H1 (cell line): Measurements from ENCODE around the gene NOL12. TPM values are rescaled to one million over a fixed set of nuclear protein-coding genes. Genes with fewer than 3 reads are reported as not detected.

ENCODE experiments used
- CTCF ChIA-PET: fragments of 300-600 bp; sonication (Branson Sonifier 250); formaldehyde crosslinking; loops from one replicate; lab custom pipeline; 2021; ENCODE audit not compliant: partially characterized antibody; lab: Charles Lee
- POLR2A ChIA-PET: fragments of 300-600 bp; sonication (Branson Sonifier 250); formaldehyde crosslinking; loops from one replicate; lab custom pipeline; 2021; ENCODE audit warnings: inconsistent platforms; ENCODE audit not compliant: partially characterized antibody; lab: Charles Lee
- DNase-seq, 2 experiments: peaks; one replicate each; pipeline versions ENCODE4 v3.0.0 to v3.0.0-alpha.2; 2010 to 2022; ENCODE audit warnings: low spot score in 2 of 2, low read depth in 1 of 2, mixed read lengths in 1 of 2
- FAIRE-seq: peaks from 2 replicates; lab custom pipeline; 2011; peaks lifted over from hg19 to GRCh38; lab: Jason Lieb, UNC
- H2AFZ ChIP-seq: 2 replicates; pipeline ENCODE4 v1.8.1; 2012; ENCODE audit warnings: low read length, inconsistent platforms
- H2AK5ac ChIP-seq: 2 replicates; pipeline ENCODE4 v1.6.1; 2013; ENCODE audit warnings: low read depth, low read length
- H2BK120ac ChIP-seq: replicated peaks from 2 replicates; pipeline ENCODE3; 2013; ENCODE audit warnings: low read depth, low read length, inconsistent platforms
- H2BK12ac ChIP-seq: 2 replicates; pipeline ENCODE4 v1.6.1; 2013; ENCODE audit warnings: low read depth, low read length
- H2BK15ac ChIP-seq: 2 replicates; pipeline ENCODE4 v1.6.1; 2013; ENCODE audit warnings: low read length
- H2BK20ac ChIP-seq: 2 replicates; pipeline ENCODE4 v1.6.1; 2013; ENCODE audit warnings: low read length
- H2BK5ac ChIP-seq: 2 replicates; pipeline ENCODE4 v1.6.1; 2013; ENCODE audit warnings: low read depth, low read length
- H3K14ac ChIP-seq: 2 replicates; pipeline ENCODE4 v1.6.1; 2013; ENCODE audit warnings: inconsistent platforms; ENCODE audit not compliant: insufficient read length
- H3K18ac ChIP-seq: 2 replicates; pipeline ENCODE4 v1.6.1; 2013; ENCODE audit warnings: low read length; ENCODE audit errors: extremely low read depth
- H3K23ac ChIP-seq: 2 replicates; pipeline ENCODE4 v1.6.1; 2013; ENCODE audit warnings: inconsistent platforms; ENCODE audit not compliant: insufficient read length
- H3K23me2 ChIP-seq: 2 replicates; pipeline ENCODE4 v1.6.1; 2013; ENCODE audit warnings: low read depth, low read length
- H3K27ac ChIP-seq: 2 replicates; pipeline ENCODE4 v1.6.1; 2011; ENCODE audit warnings: low read depth, low read length, inconsistent platforms
- H3K27me3 ChIP-seq, 4 experiments: replicated peaks in 1 of 4; 1 replicate in 1 of 4; 2 replicates in 3 of 4; pipeline versions ENCODE4 v1.6.1 to v1.8.1; 2011 to 2013; ENCODE audit warnings: low read length in 3 of 4, mild to moderate bottlenecking in 3 of 4, inconsistent platforms in 2 of 4, mixed read lengths in 2 of 4, moderate library complexity in 1 of 4; ENCODE audit not compliant: control insufficient read depth in 3 of 4, insufficient read depth in 3 of 4; ENCODE audit errors: extremely low read depth in 1 of 4
- H3K36me3 ChIP-seq, 4 experiments: 2 replicates each; pipeline versions ENCODE4 v1.6.1 to v1.8.1; 2011 to 2013; ENCODE audit warnings: mild to moderate bottlenecking in 4 of 4, low read length in 3 of 4, moderate library complexity in 2 of 4, control low read depth in 1 of 4, inconsistent platforms in 1 of 4; ENCODE audit not compliant: insufficient read depth in 4 of 4, control insufficient read depth in 2 of 4
- H3K4ac ChIP-seq: replicated peaks from 2 replicates; pipeline ENCODE3; 2013; ENCODE audit warnings: low read length, low read depth, mixed read lengths, inconsistent platforms; ENCODE audit not compliant: insufficient read length
- H3K4me1 ChIP-seq, 4 experiments: replicated peaks in 1 of 4; 1 replicate in 1 of 4; 2 replicates in 3 of 4; pipeline versions ENCODE4 v1.6.1 to v1.8.1; 2011 to 2013; ENCODE audit warnings: low read length in 3 of 4, inconsistent platforms in 2 of 4, mixed read lengths in 1 of 4; ENCODE audit not compliant: insufficient read depth in 4 of 4, control insufficient read depth in 3 of 4
- H3K4me2 ChIP-seq, 2 experiments: 2 replicates each; pipeline versions ENCODE4 v1.6.1 to v1.8.1; 2011 to 2013; ENCODE audit warnings: low read depth in 2 of 2, low read length in 2 of 2, control low read depth in 1 of 2, inconsistent platforms in 1 of 2, mild to moderate bottlenecking in 1 of 2; ENCODE audit not compliant: insufficient read depth in 1 of 2
- H3K4me3 ChIP-seq, 4 experiments: fragments of 200-600, 300-600 bp in 1 of 4; sonication (generic), shearing (Covaris generic), sonication (Bioruptor Twin) in 1 of 4; 2 replicates each; pipeline versions ENCODE4 v1.5.1 to v1.8.1; 2011 to 2016; ENCODE audit warnings: low read length in 4 of 4, low read depth in 3 of 4, control low read depth in 2 of 4, inconsistent platforms in 2 of 4, mild to moderate bottlenecking in 2 of 4, mixed read lengths in 1 of 4, moderate library complexity in 1 of 4; ENCODE audit not compliant: insufficient read depth in 2 of 4; ENCODE audit errors: extremely low read depth in 1 of 4
- H3K56ac ChIP-seq: replicated peaks from 2 replicates; pipeline ENCODE3; 2013; ENCODE audit warnings: low read depth, mild to moderate bottlenecking, mixed read lengths, low read length, inconsistent platforms; ENCODE audit not compliant: insufficient read length
- H3K79me1 ChIP-seq: 2 replicates; pipeline ENCODE4 v1.6.1; 2013; ENCODE audit warnings: low read depth, low read length, control low read depth
- H3K79me2 ChIP-seq, 2 experiments: 2 replicates each; pipeline versions ENCODE4 v1.6.1 to v1.8.1; 2012 to 2013; ENCODE audit warnings: low read length in 2 of 2, mild to moderate bottlenecking in 2 of 2, inconsistent platforms in 1 of 2; ENCODE audit not compliant: insufficient read depth in 2 of 2, control insufficient read depth in 1 of 2
- H3K9ac ChIP-seq, 4 experiments: replicated peaks in 1 of 4; 1 replicate in 1 of 4; 2 replicates in 3 of 4; pipeline versions ENCODE4 v1.6.1 to v1.8.1; 2011 to 2013; ENCODE audit warnings: low read depth in 3 of 4, low read length in 3 of 4, control low read depth in 2 of 4, mild to moderate bottlenecking in 2 of 4, moderate library complexity in 2 of 4, inconsistent platforms in 1 of 4; ENCODE audit errors: extremely low read depth in 1 of 4
- H3K9me3 ChIP-seq, 2 experiments: 2 replicates each; pipeline versions ENCODE4 v1.6.1 to v1.8.1; 2012 to 2013; ENCODE audit warnings: mild to moderate bottlenecking in 2 of 2, moderate library complexity in 2 of 2, control low read depth in 1 of 2, inconsistent platforms in 1 of 2, low read depth in 1 of 2, low read length in 1 of 2, mixed read lengths in 1 of 2; ENCODE audit not compliant: insufficient read depth in 2 of 2
- H4K20me1 ChIP-seq, 2 experiments: replicated peaks in 1 of 2; 2 replicates each; pipeline versions ENCODE3 to v1.8.1; 2011 to 2013; ENCODE audit warnings: inconsistent platforms in 2 of 2, low read length in 2 of 2, mild to moderate bottlenecking in 1 of 2; ENCODE audit not compliant: insufficient read depth in 2 of 2, control insufficient read depth in 1 of 2
- H4K5ac ChIP-seq: 2 replicates; pipeline ENCODE4 v1.6.1; 2013; ENCODE audit warnings: low read length, low read depth, mixed read lengths, inconsistent platforms; ENCODE audit not compliant: insufficient read length
- H4K8ac ChIP-seq: 2 replicates; pipeline ENCODE4 v1.8.0; 2013; ENCODE audit warnings: mild to moderate bottlenecking, moderate library complexity, low read length, inconsistent platforms; ENCODE audit not compliant: insufficient read depth; ENCODE audit errors: extremely low read depth
- H4K91ac ChIP-seq: replicated peaks from 2 replicates; pipeline ENCODE3; 2013; ENCODE audit warnings: low read length, mixed read lengths, inconsistent platforms; ENCODE audit not compliant: insufficient read length
- SUZ12 ChIP-seq: fragments of 200-600 bp; sonication (generic); IDR thresholded peaks from 2 replicates; pipeline ENCODE4 v1.6.1; 2012; ENCODE audit warnings: mild to moderate bottlenecking, inconsistent platforms, low read length, moderate library complexity, mixed read lengths
- WGBS, 2 experiments: shearing (Covaris generic) in 1 of 2; methylation state at CpG; one replicate each; pipeline versions ENCODE4 v1.1.6 to v1.1.7; 2013 to 2015; ENCODE audit warnings: low lambda C conversion rate in 2 of 2, mixed read lengths in 2 of 2, inconsistent platforms in 1 of 2, low coverage in 1 of 2, missing lambda C conversion rate in 1 of 2; ENCODE audit not compliant: insufficient replicate concordance in 2 of 2, insufficient coverage in 1 of 2, insufficient read length in 1 of 2; ENCODE audit errors: extremely low coverage in 1 of 2, missing lambda C conversion rate in 1 of 2; 5-methylcytosine and 5-hydroxymethylcytosine counted together
- polyA plus RNA-seq, 7 experiments: library from polyadenylated mRNA; depleted of rRNA in 3 of 7; stranded (reverse) in 5 of 7; unstranded in 2 of 7; fragments of >200 nt in 5 of 7; fragments of 200-250 nt in 2 of 7; gene quantifications; 1 replicate in 5 of 7; 2 replicates in 1 of 7; 4 replicates in 1 of 7; pipeline versions ENCODE4 v1.2.1 to v1.2.3, GENCODE V29; 2011 to 2013; ENCODE audit warnings: missing spikeins in 2 of 7, mixed read lengths in 2 of 7
- total RNA-seq: library from RNA; stranded (reverse); fragmentation: NEBNext Ultra II Directional; extraction: Animal tissue kit (Norgen Biotek cat#: 25700); gene quantifications from 2 replicates; pipeline ENCODE4 v1.2.1, GENCODE V29; 2021

NOL12 gene
- total and polyA plus RNA-seq, 2 of the 8 experiments (the other 6 are each of a cell fraction or from before 2014, with no cell fraction given), result 25.3 to 28.3 TPM

- Histone ChIP-seq H3K18ac (no peak overlapping the region), H3K36me3 (peaks cover 3 to 26% (median 16%) of the 10 kb centered on the region in 4 experiments; a peak in 7 of 8 replicates), H3K4me2 (no peak overlapping the region), H3K14ac (no peak overlapping the region), H4K8ac (no peak overlapping the region), H3K79me1 (peaks cover 5% of the 10 kb centered on the region), H3K23ac (no peak overlapping the region), H2AFZ (no peak overlapping the region), H3K79me2 (peaks cover 5 to 7% of the 10 kb centered on the region in 2 experiments; a peak in 3 of 4 replicates), H3K27ac (no peak overlapping the region), H3K27me3 (no peaks in the 10 kb centered on the region), H2BK15ac (no peak overlapping the region), H3K9me3 (no peaks in the 10 kb centered on the region), H3K56ac (no peak overlapping the region), H4K91ac (no peak overlapping the region), H3K4me1 (peaks cover 0 to 12% (median 5%) of the 10 kb centered on the region in 4 experiments; a peak in 5 of 7 replicates), H2BK20ac (no peak overlapping the region), H2BK12ac (no peak overlapping the region), H3K23me2 (peaks cover 11% of the 10 kb centered on the region), H2AK5ac (no peak overlapping the region), H2BK120ac (no peak overlapping the region), H3K4me3 (no peak overlapping the region), H4K5ac (no peak overlapping the region), H4K20me1 (peaks cover 3 to 4% of the 10 kb centered on the region in 2 experiments), H3K9ac (no peak overlapping the region), H2BK5ac (no peak overlapping the region), H3K4ac (no peak overlapping the region)
- FAIRE-seq (no peak), DNase-seq (no peak)
- WGBS, 2 experiments, result 95% methylated on average over 9 of the region's 14 CpGs; no CpG with 5 or more reads in 1 of the 2 experiments
- POLR2A ChIA-PET, result interaction anchor here (1.8 to 2.0 kb wide), 3 partner anchors 9 to 45 kb away, joined by 4 to 9 read pairs (median 8); no protein-coding TSS in a partner anchor
- CTCF ChIA-PET, result interaction anchor here (0.7 to 5.1 kb wide), 3 partner anchors 10 to 880 kb away, joined by 3 to 40 read pairs (median 3); no protein-coding TSS in a partner anchor
- no peak for TF ChIP-seq SUZ12
Observed at GRCh38 chr22:37654563-37655251, 31.4 kb upstream of the NOL12 start.
